ENCODE results near the gene CNKSR3. TPM values are rescaled to one million over a fixed set of nuclear protein-coding genes. Genes with fewer than 3 reads are reported as not detected.

The CNKSR3 gene
- total RNA-seq, 4 donors from 2014 or later, result 7.6 to 29.6 (median 12.4) TPM

GRCh38 chr6:154427446-154427845 lies 83.0 kb downstream of the CNKSR3 start:
- no peaks in the 10 kb centered on the region for H3K9me3 ChIP-seq
- H3K36me3 ChIP-seq, result no peaks in the 10 kb centered on the region
- no peak overlapping the region for H3K4me3 ChIP-seq
- TF ChIP-seq, protein P1, sequence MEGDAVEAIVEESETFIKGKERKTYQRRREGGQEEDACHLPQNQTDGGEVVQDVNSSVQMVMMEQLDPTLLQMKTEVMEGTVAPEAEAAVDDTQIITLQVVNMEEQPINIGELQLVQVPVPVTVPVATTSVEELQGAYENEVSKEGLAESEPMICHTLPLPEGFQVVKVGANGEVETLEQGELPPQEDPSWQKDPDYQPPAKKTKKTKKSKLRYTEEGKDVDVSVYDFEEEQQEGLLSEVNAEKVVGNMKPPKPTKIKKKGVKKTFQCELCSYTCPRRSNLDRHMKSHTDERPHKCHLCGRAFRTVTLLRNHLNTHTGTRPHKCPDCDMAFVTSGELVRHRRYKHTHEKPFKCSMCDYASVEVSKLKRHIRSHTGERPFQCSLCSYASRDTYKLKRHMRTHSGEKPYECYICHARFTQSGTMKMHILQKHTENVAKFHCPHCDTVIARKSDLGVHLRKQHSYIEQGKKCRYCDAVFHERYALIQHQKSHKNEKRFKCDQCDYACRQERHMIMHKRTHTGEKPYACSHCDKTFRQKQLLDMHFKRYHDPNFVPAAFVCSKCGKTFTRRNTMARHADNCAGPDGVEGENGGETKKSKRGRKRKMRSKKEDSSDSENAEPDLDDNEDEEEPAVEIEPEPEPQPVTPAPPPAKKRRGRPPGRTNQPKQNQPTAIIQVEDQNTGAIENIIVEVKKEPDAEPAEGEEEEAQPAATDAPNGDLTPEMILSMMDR (IDR thresholded peaks at IDR 0.05), result no peak
- TF ChIP-seq POLR2A (IDR thresholded peaks at IDR 0.05), result no peak
- intact Hi-C loops (cut with DNase I; ENCODE audit: low total_unique reads), result no loop called here
- H3K27ac ChIP-seq, result no peak overlapping the region
- H3K4me1 ChIP-seq, result no peaks in the 10 kb centered on the region
- DNase-seq, result no peak
- no peaks in the 10 kb centered on the region for H3K27me3 ChIP-seq

DNA sequence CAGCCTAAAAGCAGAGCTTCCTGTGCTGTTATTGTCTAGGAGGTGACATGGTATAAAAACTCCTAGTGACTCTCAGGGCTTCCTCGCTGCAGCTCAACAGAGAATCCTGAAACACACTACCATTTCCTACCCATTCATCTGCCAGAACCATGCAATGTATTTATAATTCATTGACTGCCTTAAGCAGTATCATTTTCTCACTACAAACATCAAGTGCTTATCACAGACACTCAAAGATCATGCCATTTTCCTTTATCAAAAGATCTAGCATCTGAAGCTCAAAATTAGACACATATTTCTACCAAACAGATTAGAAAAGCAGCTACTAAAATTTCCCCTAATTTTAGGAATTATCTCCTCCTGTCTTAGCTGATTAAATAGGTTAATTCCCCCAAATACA lies 83.5 kb downstream of the CNKSR3 start:
- Histone ChIP-seq H3K9me3 (no peaks in the 10 kb centered on the region), H3K4me3 (no peak overlapping the region), H3K27me3 (no peaks in the 10 kb centered on the region), H3K4me1 (no peaks in the 10 kb centered on the region), H3K36me3 (no peaks in the 10 kb centered on the region), H3K27ac (no peak overlapping the region)
- TF ChIP-seq, protein P1 (IDR thresholded peaks at IDR 0.05), result no peak
- no peak for TF ChIP-seq POLR2A (IDR thresholded peaks at IDR 0.05)
- intact Hi-C loops (cut with DNase I; ENCODE audit: low total_unique reads), result no loop called here
- no peak for DNase-seq

GRCh38 chr6:154425034-154425433 lies 85.5 kb downstream of the CNKSR3 start:
- Histone ChIP-seq H3K36me3 (no peaks in the 10 kb centered on the region), H3K4me3 (no peak overlapping the region), H3K9me3 (no peaks in the 10 kb centered on the region), H3K27ac (no peak overlapping the region), H3K4me1 (no peaks in the 10 kb centered on the region), H3K27me3 (no peaks in the 10 kb centered on the region)
- TF ChIP-seq POLR2A (IDR thresholded peaks at IDR 0.05), result no peak
- TF ChIP-seq, protein P1 (IDR thresholded peaks at IDR 0.05), result no peak
- intact Hi-C loops (cut with DNase I; ENCODE audit: low total_unique reads), result no loop called here
- no peak for DNase-seq

DNA sequence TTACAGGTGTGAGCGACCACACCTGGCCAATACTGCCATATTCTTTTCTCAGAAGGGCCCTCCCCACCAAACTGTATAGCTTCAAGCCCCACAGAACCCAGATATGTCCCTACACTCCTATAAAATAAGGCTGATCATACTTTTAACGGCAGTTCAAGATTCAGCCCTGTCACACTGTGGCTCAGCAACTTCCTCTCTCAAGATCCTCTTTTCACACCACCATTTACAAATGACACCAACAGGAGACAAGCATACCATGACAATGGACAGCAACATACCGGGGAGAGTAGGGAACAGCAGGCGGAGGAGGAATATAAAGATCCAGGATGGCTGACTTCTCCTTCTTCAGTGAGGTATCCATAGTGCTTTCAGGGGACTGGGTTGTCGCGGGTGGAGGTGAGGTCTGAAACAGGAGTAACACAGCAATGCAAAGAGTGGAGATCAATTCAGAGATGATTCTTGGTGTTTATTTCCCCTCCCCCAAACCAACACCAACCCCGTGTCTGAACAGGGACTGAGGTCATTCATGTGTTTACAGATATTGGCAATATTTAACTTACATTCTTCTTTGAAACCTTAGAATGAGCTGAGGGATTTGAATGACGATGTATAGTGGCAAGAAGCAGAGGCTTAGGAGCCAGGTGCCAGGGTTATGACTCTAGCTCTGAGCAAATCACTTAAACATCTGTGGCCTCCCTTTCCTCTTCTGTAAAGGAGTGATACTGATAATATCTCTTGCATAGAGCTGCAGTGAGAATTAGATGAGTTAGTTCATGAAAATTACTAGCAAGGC lies 96.3 kb downstream of the CNKSR3 start:
- no peak for DNase-seq
- intact Hi-C loops (cut with DNase I; ENCODE audit: low total_unique reads), result no loop called here

More for the DNA sequence above, 96.3 kb downstream of the CNKSR3 start:
- Histone ChIP-seq H3K27ac (no peak overlapping the region), H3K27me3 (no peaks in the 10 kb centered on the region), H3K9me3 (no peaks in the 10 kb centered on the region), H3K36me3 (no peaks in the 10 kb centered on the region), H3K4me1 (no peaks in the 10 kb centered on the region), H3K4me3 (no peak overlapping the region)
- TF ChIP-seq POLR2A (IDR thresholded peaks at IDR 0.05), result no peak
- TF ChIP-seq, protein P1 (IDR thresholded peaks at IDR 0.05), result no peak

Data from uterus (tissue), 4 donors.